ENCODE results near the gene MYO5C. TPM values are rescaled to one million over a fixed set of nuclear protein-coding genes. Genes with fewer than 3 reads are reported as not detected.

Gene MYO5C
- total RNA-seq, 4 donors from 2014 or later = 9.2 to 61.8 (median 21.4) TPM

DNA sequence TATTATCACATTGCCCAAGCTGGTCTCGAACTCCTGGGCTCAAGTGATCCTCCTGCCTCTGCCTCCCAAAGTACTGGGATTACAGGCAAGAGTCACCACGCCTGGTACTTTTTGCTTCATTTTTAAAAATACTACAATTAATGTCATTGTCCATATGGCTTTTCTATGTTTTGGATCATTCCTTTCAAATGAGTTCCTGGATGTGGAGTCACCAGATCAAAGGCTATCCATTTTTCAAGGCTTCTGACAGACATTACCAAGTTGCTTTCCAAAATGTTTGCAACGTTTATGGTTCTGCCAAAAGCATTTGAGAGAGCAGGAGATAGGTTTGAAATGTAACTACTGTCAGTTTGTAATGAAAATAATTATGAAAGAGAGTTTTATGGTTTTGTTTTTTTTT, 148.8 kb downstream of the MYO5C start:
- TF ChIP-seq, protein P1, sequence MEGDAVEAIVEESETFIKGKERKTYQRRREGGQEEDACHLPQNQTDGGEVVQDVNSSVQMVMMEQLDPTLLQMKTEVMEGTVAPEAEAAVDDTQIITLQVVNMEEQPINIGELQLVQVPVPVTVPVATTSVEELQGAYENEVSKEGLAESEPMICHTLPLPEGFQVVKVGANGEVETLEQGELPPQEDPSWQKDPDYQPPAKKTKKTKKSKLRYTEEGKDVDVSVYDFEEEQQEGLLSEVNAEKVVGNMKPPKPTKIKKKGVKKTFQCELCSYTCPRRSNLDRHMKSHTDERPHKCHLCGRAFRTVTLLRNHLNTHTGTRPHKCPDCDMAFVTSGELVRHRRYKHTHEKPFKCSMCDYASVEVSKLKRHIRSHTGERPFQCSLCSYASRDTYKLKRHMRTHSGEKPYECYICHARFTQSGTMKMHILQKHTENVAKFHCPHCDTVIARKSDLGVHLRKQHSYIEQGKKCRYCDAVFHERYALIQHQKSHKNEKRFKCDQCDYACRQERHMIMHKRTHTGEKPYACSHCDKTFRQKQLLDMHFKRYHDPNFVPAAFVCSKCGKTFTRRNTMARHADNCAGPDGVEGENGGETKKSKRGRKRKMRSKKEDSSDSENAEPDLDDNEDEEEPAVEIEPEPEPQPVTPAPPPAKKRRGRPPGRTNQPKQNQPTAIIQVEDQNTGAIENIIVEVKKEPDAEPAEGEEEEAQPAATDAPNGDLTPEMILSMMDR (IDR thresholded peaks at IDR 0.05; ENCODE audit: low read depth) = no peak

DNA sequence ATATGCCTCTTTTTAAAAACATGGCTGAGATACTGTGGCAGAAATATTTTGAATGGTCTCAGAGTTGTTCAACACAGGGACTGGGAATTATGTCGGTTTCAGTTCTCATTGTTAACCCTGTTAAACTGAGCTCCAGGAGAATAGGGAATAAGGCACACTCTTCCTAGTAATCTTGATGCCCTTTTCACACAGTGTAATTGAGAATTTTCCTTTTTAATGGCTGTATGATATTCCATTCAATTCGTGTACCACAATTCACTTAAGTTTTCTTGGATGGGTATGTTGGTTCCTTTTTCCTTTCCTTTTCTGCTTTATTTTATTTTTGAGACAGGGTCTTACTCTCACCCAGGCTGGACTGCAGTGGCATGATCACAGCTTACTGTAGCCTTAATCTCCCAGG, 149.3 kb downstream of the MYO5C start:
- TF ChIP-seq, protein P1 (IDR thresholded peaks at IDR 0.05; ENCODE audit: low read depth) = no peak

DNA sequence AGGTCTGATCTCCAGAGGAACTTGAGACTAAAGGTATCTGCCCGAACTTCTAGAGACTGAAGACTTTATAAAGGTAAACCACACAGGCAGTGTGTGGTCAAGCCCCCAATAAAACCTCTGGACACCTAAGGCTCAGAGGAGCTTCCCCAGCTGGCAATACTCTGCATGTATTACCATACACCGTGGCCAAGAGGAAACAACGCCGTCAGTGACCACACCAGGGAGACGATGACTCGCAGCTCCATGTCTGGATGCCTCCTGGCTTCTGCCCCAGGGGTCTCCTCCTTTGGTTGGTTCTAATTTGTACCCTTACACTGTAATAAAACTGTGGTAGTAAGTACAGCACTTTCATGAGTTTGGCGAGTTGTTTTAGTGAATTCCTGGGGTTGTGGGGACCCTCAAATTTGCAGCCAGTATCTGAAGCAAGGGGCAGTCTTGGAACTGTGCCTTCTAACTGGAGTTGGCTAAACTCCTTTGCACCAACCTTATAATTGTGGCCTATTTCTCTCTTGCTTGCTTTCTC, 150.9 kb downstream of the MYO5C start:
- TF ChIP-seq, protein P1 (IDR thresholded peaks at IDR 0.05; ENCODE audit: low read depth) = no peak

DNA sequence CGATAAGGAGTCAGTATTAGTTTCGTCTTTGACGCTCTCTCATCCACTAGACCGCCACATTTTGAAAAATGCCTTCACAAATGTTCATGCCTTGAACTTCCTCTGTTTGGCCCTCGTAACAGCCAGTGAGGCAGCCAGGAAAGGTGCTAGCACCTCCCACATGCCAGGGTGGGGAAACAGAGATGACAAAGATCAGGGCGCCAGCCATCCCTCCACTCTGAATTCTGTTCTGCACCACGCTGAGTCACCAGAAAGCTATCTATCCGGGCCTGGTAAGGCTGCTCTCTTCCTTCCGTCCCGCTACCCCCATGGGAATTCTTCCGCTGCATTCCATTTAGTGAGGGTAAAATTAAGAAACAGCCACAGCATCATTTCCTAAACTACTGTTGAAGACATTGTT, 151.7 kb downstream of the MYO5C start:
- TF ChIP-seq, protein P1 (IDR thresholded peaks at IDR 0.05; ENCODE audit: low read depth) = no peak

Small RNAs within 50 kb of the gene (small RNA-seq; reads per million reads assigned to genes)
- gene MIR1266 (not detected), gene RF00019 (0.49 reads per million)

Other genes starting within 250 kb of the MYO5C start
- not detected for gene BCL2L10, start 183.0 kb downstream of the MYO5C start, total RNA-seq
- 10 to 100 TPM; 12.2 to 24.0 (median 17.2) TPM for gene GNB5, start 104.4 kb downstream of the MYO5C start, total RNA-seq
- gene MYO5A, start 233.1 kb upstream of the MYO5C start, total RNA-seq = 100 to 1,000 TPM in 2 of 4 donors, 10 to 100 TPM in 2; 54.6 to 121 (median 99.4) TPM

Data from subcutaneous adipose tissue (tissue), 4 donors.